Loucy (cell line): ENCODE data around the gene METTL6.

Experiments used
- H2AFZ ChIP-seq: fragments of 200-600 bp; sonication (generic); 2 replicates; pipeline ENCODE4 v1.6.0; 2016; ENCODE audit warnings: antibody characterized with exemption, mild to moderate bottlenecking, low read length, moderate library complexity
- H3F3A ChIP-seq: fragments of 200-600 bp; 2 replicates; pipeline ENCODE4 v1.6.0; 2016; ENCODE audit warnings: antibody characterized with exemption, low read depth, mild to moderate bottlenecking
- H3K27me3 ChIP-seq: fragments of 200-600 bp; sonication (generic); 2 replicates; pipeline ENCODE4 v1.6.1; 2014; ENCODE audit warnings: low read length, mild to moderate bottlenecking; ENCODE audit not compliant: insufficient read depth, poor library complexity, severe bottlenecking
- H3K36me3 ChIP-seq: fragments of 200-600 bp; sonication (generic); 2 replicates; pipeline ENCODE4 v1.6.1; 2016; ENCODE audit warnings: low read length; ENCODE audit not compliant: insufficient read depth
- H3K4me1 ChIP-seq: fragments of 200-600 bp; sonication (generic); 2 replicates; pipeline ENCODE4 v1.5.1; 2014; ENCODE audit warnings: low read length, mild to moderate bottlenecking; ENCODE audit not compliant: insufficient read depth, poor library complexity, severe bottlenecking
- H3K4me2 ChIP-seq: fragments of 200-600 bp; sonication (generic); 2 replicates; pipeline ENCODE4 v1.6.0; 2014; ENCODE audit warnings: antibody characterized with exemption, low read length, low read depth, mild to moderate bottlenecking; ENCODE audit not compliant: poor library complexity, severe bottlenecking
- H3K4me3 ChIP-seq: fragments of 200-600 bp; sonication (generic); 2 replicates; pipeline ENCODE4 v1.5.1; 2014; ENCODE audit warnings: low read length, mild to moderate bottlenecking, mixed read lengths; ENCODE audit not compliant: poor library complexity, severe bottlenecking
- H3K79me2 ChIP-seq: fragments of 200-600 bp; sonication (generic); 2 replicates; pipeline ENCODE4 v1.6.1; 2014; ENCODE audit warnings: low read length; ENCODE audit not compliant: insufficient read depth
- H3K9ac ChIP-seq: fragments of 200-600 bp; sonication (generic); 2 replicates; pipeline ENCODE4 v1.6.0; 2014; ENCODE audit warnings: mild to moderate bottlenecking, low read depth, low read length, moderate library complexity; ENCODE audit not compliant: poor library complexity, severe bottlenecking
- H3K9me2 ChIP-seq: fragments of 200-600 bp; sonication (generic); replicated peaks from 2 replicates; pipeline ENCODE4 v1.6.1; 2016; ENCODE audit warnings: low read depth, low read length, mixed read lengths
- H3K9me3 ChIP-seq: fragments of 200-600 bp; sonication (generic); 2 replicates; pipeline ENCODE4 v1.6.1; 2014; ENCODE audit warnings: mild to moderate bottlenecking, antibody characterized with exemption, low read length, low read depth; ENCODE audit not compliant: insufficient read depth
- H4K20me1 ChIP-seq: fragments of 200-600 bp; sonication (generic); 2 replicates; pipeline ENCODE4 v1.6.0; 2014; ENCODE audit warnings: antibody characterized with exemption, low read length, mild to moderate bottlenecking; ENCODE audit not compliant: insufficient read depth, poor library complexity, severe bottlenecking
- CTCF ChIP-seq: fragments of 200-600 bp; sonication (generic); conservative IDR thresholded peaks from 2 replicates; pipeline ENCODE4 v1.5.1; 2014; ENCODE audit warnings: mild to moderate bottlenecking, antibody characterized with exemption, low read length
- EZH2phosphoT487 ChIP-seq: fragments of 200-600 bp; IDR thresholded peaks from 2 replicates; pipeline ENCODE4 v1.6.1; 2018; ENCODE audit warnings: antibody characterized with exemption, mild to moderate bottlenecking, moderate library complexity, borderline replicate concordance

The METTL6 gene

DNA sequence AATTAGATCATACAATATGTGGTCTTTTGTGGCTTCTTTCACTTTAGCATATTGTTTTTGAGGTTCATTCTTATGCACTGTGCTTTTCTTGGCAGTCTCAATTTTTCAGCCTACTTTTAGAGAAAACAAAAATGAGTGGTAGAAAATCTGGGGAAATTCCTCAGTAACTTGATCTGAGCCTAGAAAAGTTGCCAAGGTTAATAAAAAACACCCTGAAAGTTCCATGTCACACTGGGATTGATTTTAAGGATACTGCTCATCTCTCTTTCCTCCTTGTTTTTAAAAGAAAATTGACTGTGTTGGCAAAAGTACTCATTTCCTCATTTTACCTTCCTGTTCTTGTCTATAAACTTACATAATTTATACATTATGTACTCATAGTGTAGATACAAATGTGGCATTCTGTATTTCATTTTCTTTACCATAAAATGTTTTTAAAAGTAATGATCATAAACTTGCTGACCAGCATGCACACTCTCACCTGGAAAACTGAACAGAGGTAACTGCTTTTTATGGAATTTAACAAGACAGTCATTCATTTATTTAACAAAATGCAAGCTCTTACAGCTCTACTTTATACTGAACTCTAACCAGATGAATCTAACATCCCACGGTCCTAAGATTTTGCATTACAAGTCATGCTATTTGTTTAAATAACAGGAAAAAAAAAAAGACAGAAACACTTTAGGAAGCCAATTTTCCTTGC lies 66.4 kb downstream of the METTL6 start:
- H3K9ac ChIP-seq, result no peak overlapping the region
- no peaks in the 10 kb centered on the region for H3K36me3 ChIP-seq
- no peak overlapping the region for H3K4me2 ChIP-seq
- no peaks in the 10 kb centered on the region for H3K79me2 ChIP-seq
- H3K27me3 ChIP-seq, result no peaks in the 10 kb centered on the region
- no peak overlapping the region for H2AFZ ChIP-seq
- no peak for TF ChIP-seq CTCF
- TF ChIP-seq EZH2phosphoT487, result no peak
- no peak overlapping the region for H3K4me3 ChIP-seq
- H3K4me1 ChIP-seq, result peaks cover 8% of the 10 kb centered on the region
- H3F3A ChIP-seq, result no peaks in the 10 kb centered on the region
- no peaks in the 10 kb centered on the region for H4K20me1 ChIP-seq
- no peaks in the 10 kb centered on the region for H3K9me2 ChIP-seq
- H3K9me3 ChIP-seq, result no peaks in the 10 kb centered on the region
